NCI-H1105 (cell line): ENCODE data around the gene SHISAL1.
"Not testable (repeated sequence)": the region's sequence is repeated elsewhere in the genome, so short reads cannot be mapped to it uniquely, and the experiment has no call there.

Experiments used
- DNase-seq: peaks from one replicate; lab custom pipeline; 2025; lab: John Stamatoyannopoulos, UW

The SHISAL1 gene

GRCh38 chr22:44234372-44234771 lies 78.4 kb downstream of the SHISAL1 start:
- not testable (repeated sequence) for DNase-seq

GRCh38 chr22:44231233-44231632 lies 81.5 kb downstream of the SHISAL1 start:
- no peak for DNase-seq

DNA sequence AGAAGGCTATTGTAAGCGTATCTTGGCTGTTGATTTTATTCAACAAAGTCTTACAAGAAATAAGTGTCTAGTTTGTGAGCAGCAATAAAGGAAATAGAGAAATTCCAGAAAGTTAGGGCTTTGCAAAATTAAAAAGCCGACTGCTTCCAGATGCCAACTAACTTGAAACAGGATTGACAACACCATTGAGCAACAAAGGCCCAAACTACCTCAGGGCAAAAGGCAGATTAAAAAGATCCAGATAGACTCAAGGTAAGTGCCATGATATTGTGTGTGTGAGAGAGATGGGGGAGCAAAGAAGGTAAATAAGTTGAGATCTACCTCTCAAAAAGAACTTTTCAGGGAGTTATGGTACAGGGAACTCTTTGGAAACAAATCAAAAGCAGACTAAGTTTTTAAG lies 82.9 kb downstream of the SHISAL1 start:
- DNase-seq: no peak

- no peak for DNase-seq
These were observed 83.4 kb downstream of the SHISAL1 start for GRCh38 chr22:44229331-44229730.

DNA sequence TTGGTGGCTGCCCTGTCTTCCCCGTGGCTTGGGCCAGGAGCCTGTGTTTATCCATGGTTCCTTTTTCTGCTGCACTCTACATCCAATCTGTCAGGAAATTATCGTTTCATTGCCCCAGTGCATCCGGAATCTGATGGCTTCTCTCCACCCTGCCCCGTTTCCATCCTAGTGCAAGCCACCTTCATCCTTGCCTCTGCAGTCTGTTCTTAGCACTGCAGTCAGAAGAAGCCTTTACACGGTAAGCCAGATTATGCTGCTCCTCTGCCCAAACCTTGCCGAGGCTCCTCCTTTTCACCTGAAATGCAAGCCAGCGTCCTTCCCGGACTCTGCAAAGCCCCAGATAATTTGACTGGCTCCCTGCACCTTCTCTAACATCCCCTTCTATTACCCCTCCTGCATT lies 86.9 kb downstream of the SHISAL1 start:
- no peak for DNase-seq

- no peak for DNase-seq
These were observed 87.6 kb downstream of the SHISAL1 start for GRCh38 chr22:44225091-44225689.

- DNase-seq: no peak
These were observed 88.6 kb downstream of the SHISAL1 start for GRCh38 chr22:44224166-44224565.

DNA sequence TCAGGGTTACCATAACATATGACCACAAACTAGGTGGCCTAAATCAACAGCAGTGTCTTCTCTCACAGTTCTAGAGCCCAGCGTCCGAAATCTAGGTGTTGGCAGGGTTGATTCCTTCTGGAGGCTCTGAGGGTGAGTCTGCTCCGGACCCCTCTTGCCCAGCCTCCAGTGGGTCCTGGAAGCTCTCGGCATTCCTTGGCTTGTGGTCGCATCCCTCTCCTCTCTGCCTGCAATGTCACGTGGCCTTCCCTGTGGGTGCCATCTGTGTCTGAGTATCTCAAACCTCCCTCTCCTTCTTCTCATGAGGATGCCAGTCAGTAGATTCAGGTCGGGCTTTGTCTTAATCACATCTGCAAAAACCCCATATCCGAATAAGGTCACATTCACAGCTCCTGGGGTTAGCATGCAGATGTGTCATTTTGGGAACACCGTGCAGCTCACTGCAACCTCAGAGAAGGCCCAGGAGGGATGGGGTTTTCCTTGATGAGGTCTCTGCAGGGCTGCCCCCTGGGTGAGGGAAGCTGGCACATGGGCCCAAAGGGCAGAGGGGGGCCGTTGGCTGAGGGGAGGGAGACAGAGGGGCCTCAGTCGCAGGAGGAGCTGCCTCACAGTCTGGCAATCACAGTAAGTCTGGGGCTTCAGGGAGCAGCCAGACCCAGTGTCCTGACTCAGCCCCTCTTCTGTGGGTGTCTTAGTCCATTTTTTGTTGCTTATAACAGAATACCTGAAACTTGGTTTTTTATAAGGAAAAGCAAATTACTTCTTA lies 90.9 kb downstream of the SHISAL1 start:
- no peak for DNase-seq

- DNase-seq: no peak
These were observed 91.7 kb downstream of the SHISAL1 start for GRCh38 chr22:44220727-44221680.

DNA sequence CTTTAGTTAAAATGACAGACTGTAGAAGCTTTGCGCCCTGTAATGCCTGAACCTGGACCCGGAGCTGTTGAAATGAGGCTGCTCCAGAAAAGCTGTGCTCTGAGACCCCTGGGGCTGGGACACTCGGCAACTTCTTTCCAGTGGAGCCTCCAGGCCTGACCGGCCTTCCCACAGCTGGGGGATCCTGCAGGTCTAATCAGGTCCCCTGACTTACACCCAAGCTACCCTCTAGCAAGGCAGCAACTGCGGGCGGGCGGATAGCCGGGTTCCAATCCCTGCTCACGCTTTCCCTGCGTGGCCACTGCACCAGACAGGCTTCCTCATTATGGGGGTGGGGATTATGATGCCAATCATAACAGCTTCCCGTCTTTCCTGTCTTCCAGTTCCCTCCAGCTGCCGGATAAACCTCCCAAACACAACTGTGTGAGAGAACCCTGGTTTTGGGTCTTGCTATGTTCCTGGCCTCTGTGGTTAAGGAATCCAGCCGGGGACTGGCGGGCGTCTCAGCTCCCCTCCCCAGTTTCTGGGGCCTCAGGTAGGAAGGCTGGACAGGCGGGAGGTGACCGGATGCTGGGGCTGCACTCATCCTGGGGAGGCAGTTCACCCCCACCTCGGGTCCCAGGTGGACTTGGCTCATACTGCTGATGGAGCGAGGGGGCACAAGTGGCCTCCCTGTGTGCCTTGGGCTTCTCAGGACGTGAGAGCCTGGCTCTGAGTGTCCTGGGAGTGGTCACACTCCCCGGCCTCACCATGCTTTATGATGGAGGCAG lies 93.5 kb downstream of the SHISAL1 start:
- no peak for DNase-seq

- DNase-seq: no peak
These were observed 94.7 kb downstream of the SHISAL1 start for GRCh38 chr22:44218071-44218470.

DNA sequence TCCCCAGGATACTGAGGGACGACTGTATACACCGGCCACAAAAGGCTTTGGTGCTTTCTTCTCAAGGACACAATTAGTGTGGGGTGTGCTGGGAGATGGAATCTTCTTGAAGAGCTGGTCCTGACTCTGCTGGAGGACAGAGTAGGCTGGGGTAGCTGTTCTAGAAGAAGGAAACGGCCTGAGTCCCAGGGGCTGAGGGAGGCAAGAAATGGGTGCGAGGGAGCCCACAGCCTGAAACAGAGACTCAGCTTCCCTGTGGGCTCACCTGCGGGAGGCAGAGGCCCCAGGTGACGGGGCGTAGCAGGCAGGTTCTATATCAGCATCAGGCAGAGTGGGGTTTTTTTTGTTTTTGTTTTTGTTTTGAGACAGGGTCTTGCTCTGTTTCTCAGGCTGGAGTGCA lies 95.4 kb downstream of the SHISAL1 start:
- DNase-seq: no peak

DNA sequence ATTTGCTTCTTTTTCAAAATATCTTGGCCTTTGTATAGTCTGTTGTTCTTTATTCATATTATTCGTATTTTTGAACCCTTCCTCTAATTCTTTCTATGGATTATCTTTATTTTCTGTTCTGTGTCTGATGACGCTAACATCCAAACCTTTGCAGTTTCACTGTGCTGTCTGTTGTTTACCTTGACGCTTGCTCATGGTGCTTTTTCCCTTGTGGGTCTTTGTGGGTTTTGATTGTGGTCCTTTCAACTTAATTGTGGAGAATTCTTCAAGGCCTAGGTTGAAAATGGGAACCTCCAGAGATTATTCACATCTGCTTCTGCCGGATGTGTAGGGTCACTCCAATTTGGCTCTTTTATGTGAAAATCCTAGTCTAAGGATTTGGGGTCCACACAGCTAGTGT lies 97.5 kb downstream of the SHISAL1 start:
- no peak for DNase-seq

GRCh38 chr22:44214764-44215163 lies 98.0 kb downstream of the SHISAL1 start:
- no peak for DNase-seq

DNA sequence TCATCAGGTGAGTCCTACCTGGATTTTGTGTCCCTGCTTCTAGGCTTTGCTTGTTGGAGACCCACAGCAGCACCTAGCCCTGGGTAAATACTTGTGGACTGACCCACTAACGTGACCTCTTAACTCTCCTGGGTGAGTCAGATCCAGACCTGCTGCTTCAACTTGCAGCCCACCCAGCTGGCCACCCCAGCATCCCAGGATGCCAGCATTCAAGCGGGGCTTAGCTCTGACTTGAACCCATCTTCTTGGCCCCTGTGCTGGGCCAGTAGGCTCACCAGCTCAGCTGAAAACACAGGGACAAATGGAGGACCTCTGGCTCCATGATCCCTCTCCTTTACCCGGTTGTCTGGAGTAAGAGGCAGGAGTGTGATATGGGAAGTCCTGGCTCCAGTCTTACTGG lies 98.6 kb downstream of the SHISAL1 start:
- no peak for DNase-seq

DNA sequence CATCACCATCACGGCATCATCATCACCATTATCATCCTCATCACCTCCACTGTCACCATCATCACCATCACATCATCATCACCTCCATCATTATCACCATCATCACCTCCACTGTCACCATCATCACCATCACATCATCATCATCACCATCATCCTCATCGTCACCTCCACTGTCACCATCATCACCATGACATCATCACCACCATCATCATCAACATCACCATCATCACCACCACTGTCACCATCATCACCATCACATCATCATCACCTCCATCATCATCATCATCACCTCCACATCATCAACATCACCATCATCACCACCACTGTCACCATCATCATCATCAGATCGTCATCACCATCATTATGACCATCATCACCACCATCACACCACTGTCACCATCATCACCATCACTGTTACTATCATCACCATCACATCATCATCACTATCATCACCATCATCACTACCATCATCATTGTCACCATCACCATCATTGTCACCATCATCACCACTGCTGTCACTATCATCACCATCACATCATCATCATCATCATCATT lies 99.2 kb downstream of the SHISAL1 start:
- DNase-seq: no peak

DNA sequence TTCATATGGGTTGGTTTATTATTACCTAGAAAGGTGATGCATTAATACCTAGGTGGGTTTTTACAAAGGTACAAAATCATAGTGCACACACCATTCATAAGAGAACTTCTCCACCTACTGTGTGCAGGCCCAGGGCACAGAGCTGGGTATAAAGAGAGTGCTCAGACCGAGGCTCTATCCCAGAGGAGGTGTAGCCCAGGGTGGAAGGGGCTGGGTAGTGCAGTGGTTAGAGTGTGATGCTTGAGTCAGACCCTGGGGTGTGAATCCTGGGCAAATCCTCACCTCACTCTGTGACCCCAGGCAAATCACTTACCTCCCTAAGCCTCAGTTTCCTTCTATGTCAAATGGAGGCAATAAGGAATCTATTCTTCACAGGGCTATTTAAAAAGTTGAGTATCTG lies 99.8 kb downstream of the SHISAL1 start:
- no peak for DNase-seq

DNA sequence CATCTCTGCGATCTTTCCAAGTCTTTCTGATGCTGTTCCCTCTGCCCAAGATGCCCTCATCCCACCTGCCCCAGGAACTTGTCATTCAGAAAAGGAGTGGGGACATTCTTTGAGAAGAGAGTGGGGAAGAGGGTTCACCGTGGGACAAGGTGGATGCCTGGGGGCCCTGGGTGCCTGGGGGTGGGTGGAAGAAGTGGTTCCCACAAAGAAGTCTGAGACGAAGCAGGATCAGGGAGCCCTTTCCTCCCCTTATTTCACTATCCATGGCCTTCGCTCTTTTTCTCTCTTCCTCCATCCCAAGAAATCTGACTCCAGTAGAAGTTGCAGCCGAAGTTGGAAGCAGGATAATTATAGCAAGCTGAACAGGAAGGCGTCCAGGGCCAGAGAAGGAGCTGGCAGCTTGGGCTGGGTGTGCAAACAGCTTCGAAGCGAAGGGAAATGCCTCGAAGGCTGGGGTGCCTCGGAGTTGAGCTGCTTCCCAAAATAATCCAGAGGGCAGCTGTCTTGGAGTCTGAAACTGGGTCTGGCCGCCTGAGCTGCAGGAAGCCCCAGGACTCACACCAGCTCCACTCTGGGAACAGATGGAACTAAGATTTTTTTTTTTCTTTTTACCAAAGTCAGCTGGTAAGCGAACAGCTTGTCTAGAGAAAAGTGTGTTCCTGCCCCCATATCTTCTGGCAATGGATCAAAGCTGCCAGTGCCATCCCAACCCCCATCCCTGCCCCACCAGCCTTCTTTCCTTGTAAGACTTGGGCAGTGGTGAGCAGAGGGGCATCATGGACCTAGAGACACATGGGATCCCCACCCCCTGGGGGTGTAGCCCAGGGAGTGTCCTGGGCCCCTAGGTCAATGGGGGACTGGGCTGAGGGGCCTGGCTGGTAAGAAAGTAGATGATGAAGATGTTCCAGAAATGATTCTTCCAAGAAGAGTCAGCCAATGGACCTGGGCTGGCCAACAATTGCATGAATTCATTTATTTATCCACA lies 100.5 kb downstream of the SHISAL1 start:
- no peak for DNase-seq

DNA sequence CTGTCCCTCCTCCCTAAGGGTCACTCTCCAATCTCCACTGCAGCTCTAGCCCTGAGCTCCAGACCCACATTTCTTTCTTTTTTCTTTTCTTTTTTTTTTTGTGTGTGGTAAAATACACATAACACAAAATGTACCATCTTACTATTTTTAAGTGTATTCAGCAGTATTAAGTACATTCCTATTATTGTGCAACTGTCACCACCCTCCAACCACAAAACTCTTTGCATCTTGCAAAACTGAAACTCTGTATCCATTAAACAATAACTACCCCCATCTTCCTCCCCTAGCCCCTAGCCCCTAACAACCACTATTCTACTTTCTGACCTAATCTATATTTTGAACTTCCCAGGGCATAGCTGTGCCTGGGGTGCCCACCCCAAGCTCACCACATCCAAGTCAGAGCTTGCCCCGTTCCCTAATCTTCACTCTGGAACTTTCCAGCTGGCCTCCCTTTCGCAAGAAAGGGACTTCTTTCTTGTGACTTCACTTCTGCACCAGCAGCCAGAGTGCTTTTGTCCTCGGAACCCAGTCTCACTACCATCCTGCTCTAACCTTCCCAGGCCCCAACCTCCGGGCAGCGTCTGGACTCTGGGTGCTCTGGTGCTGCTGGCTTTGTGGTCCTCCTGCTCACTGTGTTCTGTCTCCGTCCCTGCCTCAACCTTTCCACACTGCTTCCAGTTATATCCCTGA lies 101.3 kb downstream of the SHISAL1 start:
- DNase-seq: no peak

- DNase-seq: no peak
These were observed 102.0 kb downstream of the SHISAL1 start for GRCh38 chr22:44210722-44211121.
